NOMO-1 treated with dmso at 0.1 percent for 144 hours (cell line): ENCODE results near the gene HHATL.

Experiments used
- DNase-seq: peaks from one replicate; lab custom pipeline; 2025; ENCODE audit not compliant: unreplicated experiment; lab: John Stamatoyannopoulos, UW

Gene HHATL

DNA sequence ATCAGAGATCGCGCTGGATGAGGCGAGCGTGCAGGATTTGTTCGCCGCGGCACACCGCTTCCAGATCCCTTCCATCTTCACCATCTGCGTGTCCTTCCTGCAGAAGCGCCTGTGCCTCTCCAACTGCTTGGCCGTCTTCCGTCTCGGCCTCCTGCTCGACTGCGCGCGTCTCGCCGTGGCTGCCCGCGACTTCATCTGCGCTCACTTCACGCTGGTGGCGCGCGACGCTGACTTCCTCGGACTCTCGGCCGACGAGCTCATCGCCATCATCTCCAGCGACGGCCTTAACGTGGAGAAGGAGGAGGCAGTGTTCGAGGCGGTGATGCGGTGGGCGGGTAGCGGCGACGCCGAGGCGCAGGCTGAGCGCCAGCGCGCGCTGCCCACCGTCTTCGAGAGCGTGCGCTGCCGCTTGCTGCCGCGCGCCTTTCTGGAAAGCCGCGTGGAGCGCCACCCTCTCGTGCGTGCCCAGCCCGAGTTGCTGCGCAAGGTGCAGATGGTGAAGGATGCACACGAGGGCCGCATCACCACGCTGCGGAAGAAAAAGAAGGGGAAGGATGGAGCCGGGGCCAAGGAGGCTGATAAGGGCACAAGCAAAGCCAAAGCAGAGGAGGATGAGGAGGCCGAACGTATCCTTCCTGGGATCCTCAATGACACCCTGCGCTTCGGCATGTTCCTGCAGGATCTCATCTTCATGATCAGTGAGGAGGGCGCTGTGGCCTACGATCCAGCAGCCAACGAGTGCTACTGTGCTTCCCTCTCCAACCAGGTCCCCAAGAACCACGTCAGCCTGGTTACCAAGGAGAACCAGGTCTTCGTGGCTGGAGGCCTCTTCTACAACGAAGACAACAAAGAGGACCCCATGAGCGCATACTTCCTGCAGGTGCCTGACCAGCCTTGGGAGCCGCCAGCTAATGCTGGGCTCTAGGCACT is 16.4 kb downstream of the HHATL start:
- no peak for DNase-seq

GRCh38 chr3:42685363-42685881 is 17.2 kb downstream of the HHATL start, which contains the start of gene KLHL40:
TSS of gene KLHL40 (plus strand) at chr3:42685537. CDS start at chr3:42685619, 82 bp downstream.
- DNase-seq, result no peak

DNA sequence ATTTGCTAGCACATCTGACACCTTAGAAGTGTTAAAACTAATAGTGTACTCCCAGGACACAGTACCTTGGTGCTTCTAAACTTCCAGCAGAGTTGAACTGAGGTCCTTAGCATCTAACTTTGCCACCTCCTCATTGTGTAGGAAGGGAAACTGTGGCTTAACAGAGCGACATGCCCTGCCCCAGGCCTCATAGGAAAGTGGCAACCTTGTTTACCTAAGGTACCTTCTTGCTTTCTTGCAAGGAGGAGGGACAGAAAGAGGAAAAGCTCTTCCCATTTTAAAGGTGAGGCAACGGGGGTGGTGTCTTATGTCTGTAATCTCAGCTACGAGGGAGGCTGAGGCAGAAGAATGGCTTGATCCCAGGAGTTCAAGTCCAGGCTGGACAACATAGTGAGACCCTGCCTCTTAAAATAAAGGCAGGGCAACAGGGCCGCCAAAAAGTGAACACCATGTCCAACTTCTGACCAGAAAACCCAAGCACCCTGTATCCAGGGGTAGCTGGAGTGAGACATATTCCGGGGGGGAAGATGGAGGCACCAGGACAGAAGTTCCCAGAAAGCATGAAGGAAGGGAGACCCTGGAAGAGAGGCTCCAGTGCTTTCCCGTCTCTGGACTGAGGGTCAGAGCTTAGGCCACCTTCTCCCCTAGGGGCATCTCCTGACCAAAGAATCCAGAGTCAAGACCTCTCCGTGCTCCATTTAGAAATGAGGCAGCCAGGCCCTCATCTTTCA is 17.8 kb downstream of the HHATL start:
- DNase-seq, result no peak

- DNase-seq, result peak; percentile 63
Measured at GRCh38 chr3:42683875-42684598, 18.6 kb downstream of the HHATL start.

GRCh38 chr3:42682301-42683070 is 20.1 kb downstream of the HHATL start:
- no peak for DNase-seq

- no peak for DNase-seq
Measured at GRCh38 chr3:42681361-42682038, 21.1 kb downstream of the HHATL start.

DNA sequence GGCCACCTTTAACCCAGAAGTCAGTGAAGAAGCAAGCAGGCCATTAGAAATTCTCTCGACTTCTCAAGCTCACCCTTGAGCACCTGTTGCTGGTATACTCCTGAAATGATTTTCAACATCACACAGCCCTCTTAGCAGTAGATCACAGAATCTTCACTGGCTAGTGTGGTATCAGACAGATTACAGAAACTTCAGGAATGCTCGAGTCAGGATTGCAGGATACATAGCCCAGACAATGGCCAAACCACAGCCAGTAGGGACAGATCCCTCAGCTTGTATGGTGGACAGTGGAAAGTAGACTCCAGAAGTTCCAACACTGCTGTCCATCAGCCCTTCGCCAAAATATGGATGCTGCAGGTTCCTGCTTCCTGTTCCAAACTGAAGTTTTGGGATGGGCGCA is 21.8 kb downstream of the HHATL start:
- no peak for DNase-seq

GRCh38 chr3:42680271-42680670 is 22.3 kb downstream of the HHATL start:
- DNase-seq, result no peak

GRCh38 chr3:42678447-42678846 is 24.2 kb downstream of the HHATL start:
- no peak for DNase-seq

DNA sequence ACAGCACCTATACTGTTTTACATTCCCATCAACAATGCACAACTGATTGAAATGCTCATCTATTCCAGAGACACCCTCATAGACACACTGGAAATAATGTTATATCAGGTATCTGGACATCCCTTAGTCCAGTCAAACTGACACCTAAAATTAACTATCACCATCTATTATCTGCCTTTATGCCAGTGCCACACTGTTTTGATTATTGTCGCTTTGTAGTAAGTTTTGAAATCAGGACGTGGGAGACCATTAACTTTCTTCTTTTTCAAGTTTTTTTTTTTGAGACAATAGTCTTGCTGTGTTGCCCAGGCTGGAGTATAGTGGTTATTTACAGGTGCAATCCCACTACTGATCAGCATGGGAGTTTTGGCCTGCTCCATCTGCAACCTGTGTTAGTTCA is 26.7 kb downstream of the HHATL start:
- no peak for DNase-seq

DNA sequence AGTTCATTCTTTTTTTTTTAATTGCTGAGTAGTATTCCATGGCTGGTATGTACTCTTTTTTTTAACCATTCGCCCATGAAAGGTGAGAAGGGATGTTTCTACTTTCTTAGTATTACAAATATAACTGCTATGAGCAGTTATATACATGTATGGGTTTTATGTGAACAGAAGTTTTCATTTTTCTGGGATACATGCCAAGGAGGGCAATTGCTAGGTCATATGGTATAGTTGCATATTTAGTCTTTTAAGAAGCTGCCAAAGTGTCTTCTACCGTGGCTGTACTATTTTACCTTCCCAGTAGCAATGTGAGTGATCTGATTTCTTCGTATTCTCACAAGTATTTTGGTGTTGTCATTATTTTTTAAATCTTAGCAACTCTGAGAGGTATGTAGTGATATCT is 28.5 kb downstream of the HHATL start:
- DNase-seq, result no peak

DNA sequence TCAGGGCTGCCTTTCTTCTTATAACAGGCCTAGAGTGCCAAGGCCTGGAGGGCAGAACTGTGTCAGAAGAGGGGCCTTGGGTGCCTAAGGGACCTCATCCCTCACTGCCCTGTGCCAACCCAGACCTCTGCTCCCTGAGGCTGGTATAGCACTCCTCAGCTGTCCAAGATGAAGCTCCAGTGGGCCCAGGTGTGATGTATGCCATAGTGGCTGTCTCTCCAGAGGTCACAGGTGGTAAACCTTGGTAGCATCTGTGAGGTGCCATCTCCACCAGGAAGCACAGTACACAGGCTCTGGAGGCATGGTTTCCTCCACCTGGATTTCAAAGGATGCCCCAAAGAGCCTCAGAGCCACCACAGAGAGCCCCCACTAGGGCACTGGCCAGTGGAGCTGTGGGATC is 29.5 kb downstream of the HHATL start:
- no peak for DNase-seq

- no peak for DNase-seq
Measured at GRCh38 chr3:42672515-42672914, 30.1 kb downstream of the HHATL start.

DNA sequence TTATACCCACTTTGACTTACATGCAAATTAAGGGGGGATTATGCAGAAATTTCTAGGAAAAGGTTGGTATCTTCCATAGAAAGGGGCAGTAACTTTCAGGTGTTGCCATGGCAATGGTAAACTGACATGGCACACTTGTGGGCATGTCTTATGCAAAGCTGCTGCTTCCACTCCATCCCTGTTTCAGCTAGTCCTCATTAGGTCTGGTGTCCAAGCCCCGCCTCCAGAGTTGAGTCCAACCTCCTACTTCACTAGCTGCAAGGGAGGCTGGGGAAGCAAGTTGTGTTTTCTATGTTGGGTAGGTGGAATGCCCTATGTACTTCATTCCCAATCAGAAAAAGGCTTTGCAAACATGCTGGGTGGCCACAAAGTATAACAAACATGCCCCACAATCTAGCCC is 31.9 kb downstream of the HHATL start:
- no peak for DNase-seq

- DNase-seq, result no peak
Measured at GRCh38 chr3:42670051-42670576, 32.5 kb downstream of the HHATL start.

GRCh38 chr3:42668793-42669217 is 33.8 kb downstream of the HHATL start:
- DNase-seq, result no peak

DNA sequence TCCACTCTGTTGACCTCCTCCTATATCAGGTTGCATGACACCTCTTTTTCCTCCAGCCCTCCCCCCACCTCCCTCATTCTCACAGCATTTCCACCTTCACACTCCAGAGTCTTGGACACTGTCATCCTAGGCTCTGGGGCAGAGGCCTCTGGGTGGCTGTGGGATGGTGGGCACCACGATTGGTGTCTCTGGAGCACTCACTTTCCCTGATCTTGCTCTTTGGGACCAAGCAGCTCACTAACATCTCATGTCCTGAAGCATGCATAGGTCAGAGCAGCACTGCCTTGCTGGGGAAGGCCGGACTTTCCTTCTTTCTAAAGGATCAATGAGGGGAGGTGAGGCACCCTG is 34.2 kb downstream of the HHATL start:
- DNase-seq, result no peak

- DNase-seq, result no peak
Measured at GRCh38 chr3:42667523-42668412, 34.8 kb downstream of the HHATL start.

DNA sequence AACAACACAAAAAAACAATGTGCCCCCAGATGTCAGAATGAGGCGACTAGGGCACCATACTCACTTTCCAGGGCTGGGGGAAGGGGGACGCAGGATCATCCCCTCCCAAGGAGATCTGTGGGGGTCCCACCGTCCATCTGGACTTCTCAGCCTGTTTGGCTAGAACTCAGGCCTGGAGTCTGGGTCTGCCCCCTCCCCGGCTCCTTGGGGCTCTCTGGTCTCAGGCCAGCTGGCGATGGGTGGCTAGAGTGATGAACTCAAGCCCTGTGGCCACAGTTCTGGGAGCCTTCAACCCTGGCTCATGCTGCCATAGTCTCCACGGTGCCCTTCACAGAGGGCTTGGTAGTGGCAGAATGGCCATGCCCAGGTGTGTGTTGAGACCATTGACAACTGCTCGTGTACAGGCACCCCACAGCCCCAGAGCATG is 35.5 kb downstream of the HHATL start:
- no peak for DNase-seq
